B cell (primary cell): ENCODE results near the gene DACT3. TPM values are rescaled to one million over a fixed set of nuclear protein-coding genes. Genes with fewer than 3 reads are reported as not detected.

ENCODE experiments used
- ATAC-seq: fragments of 200-7000 bp; cut with Tn5 transposase; one replicate; pipeline ENCODE4 v1.10.0; 2021; ENCODE audit warnings: low read depth, mild to moderate bottlenecking, moderate number of reproducible peaks, moderate library complexity
- CTCF ChIA-PET: fragments of 350-600 bp; sonication (Branson Sonifier 250); formaldehyde crosslinking; loops from one replicate; lab custom pipeline; 2021; ENCODE audit warnings: antibody characterized with exemption, inconsistent platforms; lab: Charles Lee
- POLR2A ChIA-PET: fragments of 350-600 bp; sonication (Branson Sonifier 250); formaldehyde crosslinking; loops from one replicate; lab custom pipeline; 2021; ENCODE audit warnings: antibody characterized with exemption; lab: Charles Lee
- DNase-seq: peaks from one replicate; pipeline ENCODE4 v3.0.0; 2013
- H2AFZ ChIP-seq: 2 replicates; pipeline ENCODE4 v1.6.1; 2012; ENCODE audit warnings: mild to moderate bottlenecking, low read depth, low read length; ENCODE audit not compliant: insufficient read depth, poor library complexity, severe bottlenecking
- H3K27ac ChIP-seq, 2 donors: 1 replicate in 1 of 2; 2 replicates in 1 of 2; pipeline ENCODE4 v1.5.1; 2012 to 2013; ENCODE audit warnings: low read length in 2 of 2, mild to moderate bottlenecking in 2 of 2, moderate library complexity in 1 of 2
- H3K27me3 ChIP-seq, 4 experiments: fragments of 200-600 bp in 1 of 4; sonication (generic) in 1 of 4; replicated peaks in 1 of 4; 1 replicate in 2 of 4; 2 replicates in 2 of 4; pipeline versions ENCODE4 v1.6.1 to v1.7.0; 2013 to 2016; ENCODE audit warnings: low read length in 3 of 4, mild to moderate bottlenecking in 2 of 4, mixed read lengths in 1 of 4, moderate library complexity in 1 of 4; ENCODE audit not compliant: insufficient read depth in 4 of 4, control insufficient read depth in 3 of 4; ENCODE audit errors: control extremely low read depth in 1 of 4
- H3K36me3 ChIP-seq, 2 experiments: replicated peaks in 1 of 2; 1 replicate in 1 of 2; 2 replicates in 1 of 2; pipeline versions ENCODE4 v1.6.1 to v1.7.1; 2013; ENCODE audit warnings: low read length in 1 of 2; ENCODE audit not compliant: insufficient read depth in 2 of 2, control insufficient read depth in 1 of 2; ENCODE audit errors: control extremely low read depth in 1 of 2, extremely low read depth in 1 of 2
- H3K4me1 ChIP-seq, 2 donors: fragments of 200-600 bp in 1 of 2; sonication (generic) in 1 of 2; 1 replicate in 1 of 2; 2 replicates in 1 of 2; pipeline versions ENCODE4 v1.5.1 to v1.6.1; 2013 to 2017; ENCODE audit warnings: low read length in 2 of 2; ENCODE audit not compliant: control insufficient read depth in 2 of 2, insufficient read depth in 2 of 2
- H3K4me2 ChIP-seq: replicated peaks from 2 replicates; pipeline ENCODE3; 2012; ENCODE audit warnings: mild to moderate bottlenecking, low read depth, low read length; ENCODE audit not compliant: poor library complexity, severe bottlenecking
- H3K4me3 ChIP-seq, 5 experiments: fragments of 200-600 bp in 1 of 5; sonication (generic) in 1 of 5; 1 replicate in 3 of 5; 2 replicates in 2 of 5; pipeline versions ENCODE4 v1.5.1 to v1.7.0; 2011 to 2016; ENCODE audit warnings: low read length in 4 of 5, mild to moderate bottlenecking in 4 of 5, low read depth in 2 of 5, control low read depth in 1 of 5, moderate library complexity in 1 of 5; ENCODE audit not compliant: insufficient read depth in 1 of 5; ENCODE audit errors: control extremely low read depth in 1 of 5, extremely low read depth in 1 of 5
- H3K79me2 ChIP-seq: fragments of 200-600 bp; sonication (generic); one replicate; pipeline ENCODE4 v1.6.0; 2016; ENCODE audit warnings: low read length; ENCODE audit not compliant: control insufficient read depth, insufficient read depth
- H3K9ac ChIP-seq: fragments of 200-600 bp; sonication (generic); 2 replicates; pipeline ENCODE4 v1.6.1; 2017; ENCODE audit warnings: mild to moderate bottlenecking, low read length, moderate library complexity
- H3K9me3 ChIP-seq, 3 donors: one replicate each; pipeline versions ENCODE4 v1.6.1 to v1.7.1; 2013; ENCODE audit warnings: low read length in 2 of 3; ENCODE audit not compliant: control insufficient read depth in 2 of 3, insufficient read depth in 1 of 3; ENCODE audit errors: control extremely low read depth in 1 of 3
- H4K20me1 ChIP-seq: 2 replicates; pipeline ENCODE4 v1.6.0; 2012; ENCODE audit warnings: mild to moderate bottlenecking, low read length; ENCODE audit not compliant: insufficient read depth, control insufficient read depth, poor library complexity, severe bottlenecking
- H3K27ac Mint-ChIP-seq: one replicate; pipeline ENCODE4 v1.8.0; 2021; ENCODE audit warnings: mixed read lengths
- H3K27me3 Mint-ChIP-seq: one replicate; pipeline ENCODE4 v1.8.0; 2021; ENCODE audit warnings: mixed read lengths
- H3K4me1 Mint-ChIP-seq: one replicate; pipeline ENCODE4 v1.8.0; 2021; ENCODE audit warnings: mixed read lengths
- H3K4me3 Mint-ChIP-seq: one replicate; pipeline ENCODE4 v1.8.0; 2021; ENCODE audit warnings: mixed read lengths
- H3K9me3 Mint-ChIP-seq: one replicate; pipeline ENCODE4 v1.8.0; 2022; ENCODE audit warnings: mixed read lengths; ENCODE audit not compliant: insufficient read depth
- EZH2 ChIP-seq: IDR thresholded peaks from 2 replicates; pipeline ENCODE4 v1.6.1; 2012; ENCODE audit warnings: borderline replicate concordance, low read depth, mild to moderate bottlenecking, moderate library complexity, low read length; ENCODE audit not compliant: insufficient read depth, poor library complexity, severe bottlenecking
- WGBS: methylation state at CpG from one replicate; pipeline ENCODE4 v1.1.5; 2013; ENCODE audit warnings: missing lambda C conversion rate; ENCODE audit not compliant: insufficient coverage; 5-methylcytosine and 5-hydroxymethylcytosine counted together
- intact Hi-C: fragments of 100-400 bp; cut with micrococcal nuclease; formaldehyde crosslinking; loops from one replicate; pipeline ENCODE4 v1.10.0; 2022
- polyA plus RNA-seq: library from polyadenylated mRNA; depleted of rRNA; stranded (reverse); fragments of >200 nt; gene quantifications from 2 replicates; pipeline ENCODE4 v1.2.3, GENCODE V29; 2012
- total RNA-seq, 2 donors: library from RNA; stranded (reverse); fragments of 120-200 nt in 1 of 2; gene quantifications; 1 replicate in 1 of 2; 2 replicates in 1 of 2; pipeline versions ENCODE4 v1.2.3 to v1.2.4, GENCODE V29; 2013 to 2022
- TF ChIP-seq, protein P1 (sequence below): fragments of 200-600 bp; IDR thresholded peaks from one replicate; pipeline ENCODE4 v1.8.0; 2022; ENCODE audit warnings: antibody characterized with exemption, mild to moderate bottlenecking

DACT3 gene
- total and polyA plus RNA-seq, 2 donors (not counting 1 experiment from before 2014, with no cell fraction given) = 0.03 to 0.15 TPM

DNA sequence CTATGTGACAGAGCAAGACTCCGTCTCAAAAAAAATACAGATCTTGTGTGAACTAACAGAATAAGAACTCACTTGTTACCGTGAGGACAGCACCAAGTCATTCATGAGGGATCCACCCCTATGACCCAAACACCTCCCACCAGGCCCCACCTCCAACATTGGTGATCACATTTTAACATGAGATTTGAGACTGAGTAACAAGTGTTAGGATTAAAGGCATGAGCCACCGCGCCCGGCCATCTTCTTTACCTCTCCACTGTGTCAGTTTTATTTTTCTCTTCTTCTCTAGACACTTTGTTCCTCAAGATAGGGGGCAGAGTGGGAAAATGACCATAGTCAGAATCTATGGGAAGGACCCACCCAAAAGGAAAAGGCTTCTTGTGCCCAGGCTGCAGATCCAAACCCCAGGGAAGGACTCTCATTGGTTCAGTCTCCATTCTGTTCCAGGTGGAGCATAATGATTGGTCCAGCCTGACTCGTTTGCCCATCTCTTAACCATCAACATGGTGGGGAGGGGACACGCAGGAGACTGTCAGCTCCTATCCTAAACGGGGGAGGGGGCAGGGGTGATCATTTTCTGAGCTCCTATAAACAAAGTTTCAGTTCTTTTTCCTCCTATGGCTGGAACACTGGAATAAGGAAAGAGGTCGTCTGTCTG is 61.1 kb downstream of the DACT3 start:
- ChIA-PET CTCF (interaction anchor here (1.2 to 6.6 kb wide), 6 partner anchors 15 to 149 kb away, joined by 3 to 92 read pairs (median 8); partner anchors contain the start of genes DACT3 and GNG8), POLR2A (interaction anchor here (0.9 to 2.6 kb wide), 8 partner anchors 11 to 531 kb away, joined by 3 to 20 read pairs (median 8); partner anchors contain the start of genes AP2S1, DACT3 and ZC3H4)
- no peak for DNase-seq
- TF ChIP-seq, protein P1, sequence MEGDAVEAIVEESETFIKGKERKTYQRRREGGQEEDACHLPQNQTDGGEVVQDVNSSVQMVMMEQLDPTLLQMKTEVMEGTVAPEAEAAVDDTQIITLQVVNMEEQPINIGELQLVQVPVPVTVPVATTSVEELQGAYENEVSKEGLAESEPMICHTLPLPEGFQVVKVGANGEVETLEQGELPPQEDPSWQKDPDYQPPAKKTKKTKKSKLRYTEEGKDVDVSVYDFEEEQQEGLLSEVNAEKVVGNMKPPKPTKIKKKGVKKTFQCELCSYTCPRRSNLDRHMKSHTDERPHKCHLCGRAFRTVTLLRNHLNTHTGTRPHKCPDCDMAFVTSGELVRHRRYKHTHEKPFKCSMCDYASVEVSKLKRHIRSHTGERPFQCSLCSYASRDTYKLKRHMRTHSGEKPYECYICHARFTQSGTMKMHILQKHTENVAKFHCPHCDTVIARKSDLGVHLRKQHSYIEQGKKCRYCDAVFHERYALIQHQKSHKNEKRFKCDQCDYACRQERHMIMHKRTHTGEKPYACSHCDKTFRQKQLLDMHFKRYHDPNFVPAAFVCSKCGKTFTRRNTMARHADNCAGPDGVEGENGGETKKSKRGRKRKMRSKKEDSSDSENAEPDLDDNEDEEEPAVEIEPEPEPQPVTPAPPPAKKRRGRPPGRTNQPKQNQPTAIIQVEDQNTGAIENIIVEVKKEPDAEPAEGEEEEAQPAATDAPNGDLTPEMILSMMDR = no peak
- no peak for TF ChIP-seq EZH2
- H3K4me1 Mint-ChIP-seq = peaks cover 31% of the 10 kb centered on the region
- Histone ChIP-seq H4K20me1 (peaks cover 36% of the 10 kb centered on the region), H3K9me3 (peaks cover 1 to 13% (median 12%) of the 10 kb centered on the region in 3 donors), H3K4me2 (peak overlapping the region; percentile 100), H3K4me3 (peak overlapping the region; percentile 64 to 100 (median 99)), H3K27ac (peak overlapping the region; percentile 98 to 100), H3K4me1 (peaks cover 19 to 30% of the 10 kb centered on the region in 2 donors), H3K9ac (peak overlapping the region; percentile 91), H3K79me2 (peaks cover 31% of the 10 kb centered on the region), H3K27me3 (no peaks in the 10 kb centered on the region), H3K36me3 (peaks cover 0 to 4% of the 10 kb centered on the region in 2 experiments), H2AFZ (peak overlapping the region; percentile 91)
- H3K4me3 Mint-ChIP-seq = peak overlapping the region; percentile 100
- intact Hi-C loops = loop anchor here (1.0 to 5.0 kb wide), 9 partner anchors 15 to 1762 kb away; partner anchors contain the start of genes AP2S1, DACT3, FKRP and STRN4
- no peak for ATAC-seq
- peaks cover 8% of the 10 kb centered on the region for H3K9me3 Mint-ChIP-seq
- no peaks in the 10 kb centered on the region for H3K27me3 Mint-ChIP-seq
- H3K27ac Mint-ChIP-seq = peak overlapping the region; percentile 100
- WGBS = no CpG with 5 or more reads among the region's 9 CpGs
